Stimulated activated CD4-positive, alpha-beta T cell treated with anti-CD3 and anti-CD28 coated beads, Interleukin-2, amount 100 ng/mL, for 24 hours (primary cell): ENCODE data around the gene NCCRP1.

Experiments
- DNase-seq, 2 donors: peaks; one replicate each; pipeline ENCODE4 v3.0.0-alpha.2; 2020

The NCCRP1 gene, protein sequence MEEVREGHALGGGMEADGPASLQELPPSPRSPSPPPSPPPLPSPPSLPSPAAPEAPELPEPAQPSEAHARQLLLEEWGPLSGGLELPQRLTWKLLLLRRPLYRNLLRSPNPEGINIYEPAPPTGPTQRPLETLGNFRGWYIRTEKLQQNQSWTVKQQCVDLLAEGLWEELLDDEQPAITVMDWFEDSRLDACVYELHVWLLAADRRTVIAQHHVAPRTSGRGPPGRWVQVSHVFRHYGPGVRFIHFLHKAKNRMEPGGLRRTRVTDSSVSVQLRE

DNA sequence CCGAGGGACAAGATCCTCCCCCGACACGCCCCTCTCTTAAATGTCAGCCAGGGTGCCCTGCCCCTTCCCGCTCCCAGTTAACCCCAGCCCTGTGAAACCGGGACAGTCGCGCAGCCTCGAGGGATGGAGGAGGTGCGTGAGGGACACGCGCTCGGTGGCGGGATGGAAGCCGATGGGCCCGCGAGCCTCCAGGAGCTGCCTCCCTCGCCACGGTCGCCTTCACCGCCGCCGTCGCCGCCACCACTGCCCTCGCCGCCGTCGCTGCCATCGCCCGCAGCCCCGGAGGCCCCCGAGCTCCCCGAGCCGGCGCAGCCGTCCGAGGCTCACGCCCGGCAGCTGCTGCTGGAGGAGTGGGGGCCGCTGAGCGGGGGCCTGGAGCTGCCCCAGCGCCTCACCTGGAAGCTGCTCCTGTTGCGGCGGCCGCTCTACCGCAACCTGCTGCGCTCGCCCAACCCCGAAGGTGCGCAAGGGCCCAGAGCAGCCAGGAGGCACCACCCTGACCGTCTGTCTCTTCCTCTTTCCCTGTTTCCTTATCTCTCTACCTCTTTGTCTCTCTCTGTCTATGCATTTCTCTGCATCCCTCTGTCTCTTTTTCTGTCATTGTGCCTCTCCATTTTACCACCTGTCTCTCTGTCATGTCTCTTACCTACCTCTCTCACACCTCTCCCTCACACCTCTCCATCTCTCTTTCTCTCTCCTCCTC lies at the start of gene NCCRP1:
Gene NCCRP1 (plus strand): TSS at position 105 of the 703 bp plus-strand sequence. CDS start 19 bp downstream, at position 124.
- DNase-seq = no peak

DNA sequence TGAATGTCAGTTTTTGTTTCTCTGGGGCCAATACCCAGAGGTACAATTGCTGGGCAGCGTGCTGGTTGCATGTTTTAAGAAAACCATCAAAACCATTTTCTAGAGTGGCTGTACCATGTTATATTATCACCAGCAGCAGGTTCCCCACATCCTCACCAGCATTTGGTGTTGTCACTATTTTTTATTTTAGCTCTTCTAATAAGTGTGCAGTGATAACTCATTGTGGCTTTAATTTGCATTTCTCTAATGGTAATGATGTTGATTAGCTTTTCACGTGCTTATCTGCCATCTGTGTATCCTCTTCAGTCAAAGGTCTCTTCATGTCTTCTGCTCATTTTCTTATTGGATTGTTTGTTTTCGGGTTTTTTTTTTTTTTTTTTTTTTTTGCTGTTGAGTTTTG lies 49.3 kb upstream of the NCCRP1 start:
- no peak for DNase-seq

DNA sequence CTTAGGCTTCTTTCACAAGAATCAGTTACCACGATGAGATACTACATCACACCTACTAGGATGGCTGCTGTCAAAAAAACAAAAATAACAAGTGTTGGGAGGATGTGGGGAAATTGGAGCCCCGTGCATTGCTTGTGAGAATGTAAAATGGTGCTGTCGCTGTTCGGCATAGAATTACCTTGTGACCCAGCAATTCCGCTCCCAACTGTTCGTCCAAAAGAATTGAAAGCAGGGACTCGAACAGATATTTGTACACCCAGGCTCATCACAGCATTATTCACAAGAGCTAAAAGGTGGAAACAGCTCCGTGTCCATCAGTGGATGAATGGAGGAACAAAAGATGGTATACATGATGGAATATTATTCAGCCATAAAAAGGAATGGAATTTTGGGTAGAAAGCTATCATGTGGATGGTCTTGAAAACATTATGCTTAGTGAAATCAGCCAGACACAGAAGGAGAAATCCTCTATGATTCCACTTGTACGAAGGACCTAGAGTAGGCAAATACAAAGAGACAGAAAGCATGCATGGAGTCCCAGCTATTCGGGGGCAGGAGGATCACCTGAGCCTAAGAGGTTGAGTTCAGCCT lies 47.7 kb upstream of the NCCRP1 start:
- DNase-seq = no peak

DNA sequence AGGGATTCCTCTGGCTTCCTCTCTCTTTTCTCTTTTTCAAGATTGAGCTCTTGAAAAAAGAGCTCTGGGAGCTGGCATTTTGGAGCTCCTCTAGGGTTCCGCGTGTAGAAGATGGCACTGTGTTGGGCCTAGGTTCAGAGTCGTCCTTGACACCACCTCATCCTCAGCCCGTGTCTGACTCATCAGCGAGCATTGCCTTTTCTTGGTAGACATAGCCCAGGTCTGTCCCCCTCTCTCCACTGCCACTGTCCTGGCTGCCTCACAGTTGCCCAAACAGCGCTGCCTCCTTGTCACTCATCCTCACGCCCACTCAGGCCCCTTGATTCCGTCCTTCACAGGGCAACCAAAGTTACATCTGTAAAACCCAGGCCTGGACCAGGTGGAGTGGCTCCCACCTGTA lies 46.5 kb upstream of the NCCRP1 start:
- DNase-seq = no peak

DNA sequence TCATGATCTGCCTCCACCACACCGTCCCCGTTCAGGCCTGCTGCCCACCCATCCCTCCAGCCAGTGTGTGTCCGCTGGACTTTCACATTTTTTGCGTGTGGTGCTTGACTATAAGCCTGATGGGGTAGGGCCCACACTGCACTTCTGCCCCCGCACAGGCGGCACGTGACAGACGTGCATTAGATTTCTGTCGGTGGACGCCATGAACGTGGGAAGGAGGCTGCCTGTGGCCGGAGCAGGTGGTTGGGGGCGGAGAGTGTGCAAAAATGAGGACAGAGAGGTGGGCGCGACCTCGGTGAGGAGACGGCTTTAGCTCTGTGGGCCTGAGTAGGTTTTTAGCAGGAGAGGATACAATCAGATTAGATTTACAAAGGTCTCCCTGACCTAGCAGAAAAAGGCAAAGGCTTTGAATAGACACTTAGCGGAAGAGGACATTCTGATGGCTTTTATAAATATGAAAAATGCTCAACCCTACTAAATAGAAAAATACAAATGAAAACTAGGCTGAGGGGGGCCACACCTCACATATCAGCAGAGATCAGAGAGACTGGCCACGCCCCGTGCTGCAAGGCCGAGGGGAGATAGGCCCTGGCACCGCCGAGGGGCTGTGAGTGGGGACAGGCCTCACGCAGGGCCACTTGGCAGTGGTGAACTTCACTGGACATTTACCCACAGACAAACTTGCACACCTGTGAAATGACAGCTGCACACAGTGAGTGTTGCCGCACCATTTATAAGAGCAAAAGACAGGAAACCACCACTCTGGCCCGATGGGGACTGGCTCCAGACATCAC lies 45.8 kb upstream of the NCCRP1 start:
- no peak for DNase-seq

DNA sequence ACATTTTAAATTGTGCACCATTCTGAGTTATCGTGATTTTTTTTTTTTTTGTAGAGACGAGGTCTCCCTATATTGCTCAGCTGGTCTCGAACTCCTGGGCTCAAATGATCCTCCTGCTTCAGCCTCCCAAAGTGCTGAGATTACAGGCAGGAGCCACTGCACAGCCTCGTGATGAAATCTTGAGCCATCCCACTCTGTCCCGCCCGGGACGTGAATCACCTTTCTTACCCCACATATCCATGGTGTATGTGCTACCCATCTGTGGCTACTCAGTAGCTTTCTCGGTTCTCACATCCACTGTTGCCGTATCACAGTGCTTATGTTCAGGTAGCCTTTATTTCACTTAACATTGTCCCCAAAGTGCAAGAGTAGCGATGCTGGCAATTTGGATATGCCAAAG lies 44.7 kb upstream of the NCCRP1 start:
- no peak for DNase-seq

DNA sequence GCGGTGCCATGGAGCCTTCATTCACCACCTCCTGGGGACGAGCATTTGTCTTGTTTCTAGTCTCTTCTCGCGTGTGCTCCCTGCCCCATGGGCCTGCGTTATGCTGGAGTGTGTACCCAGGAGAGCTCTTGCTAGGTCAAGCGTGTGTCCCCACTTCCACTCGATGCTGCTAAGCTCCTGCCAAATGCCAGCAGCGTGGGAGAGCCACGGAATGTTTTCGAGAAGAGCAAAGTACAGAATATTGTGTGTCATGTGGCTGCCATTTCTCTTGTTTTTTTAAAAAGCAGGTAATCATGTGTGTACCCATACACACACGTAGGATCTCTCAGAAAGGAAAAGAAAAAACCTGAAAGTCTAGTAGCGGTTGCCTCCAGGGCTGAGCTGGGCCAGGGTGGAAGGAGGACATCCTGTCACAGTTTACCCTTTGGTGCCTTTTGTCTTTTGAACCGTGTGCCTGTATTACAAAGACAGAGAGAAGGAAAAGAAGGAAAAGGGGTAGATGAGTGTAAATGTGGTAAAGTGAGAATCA lies 42.6 kb upstream of the NCCRP1 start:
- no peak for DNase-seq

DNA sequence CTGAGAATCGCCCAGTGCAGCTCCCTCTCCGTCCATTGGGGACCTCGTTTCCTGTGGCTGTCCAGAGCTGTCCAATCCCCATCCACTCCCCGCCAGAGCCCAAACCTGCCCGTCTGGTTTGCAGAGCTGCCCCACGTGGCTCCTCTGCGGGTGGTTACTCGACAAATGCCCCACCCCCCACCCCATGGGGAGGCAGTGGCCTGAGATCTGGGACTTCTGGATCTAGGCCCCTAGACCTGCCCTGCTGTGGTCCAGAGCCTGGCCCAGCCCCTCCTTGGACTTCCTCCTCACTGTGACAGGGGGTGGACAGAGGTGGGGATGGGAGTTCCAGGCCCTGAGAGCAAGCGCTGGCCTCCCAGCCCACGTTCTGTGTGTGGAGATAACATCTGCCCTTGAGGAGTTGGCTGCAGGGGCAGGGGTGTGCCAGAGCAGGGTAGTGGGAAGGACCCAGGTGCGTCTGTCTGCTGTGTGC lies 42.1 kb upstream of the NCCRP1 start:
- DNase-seq = no peak

DNA sequence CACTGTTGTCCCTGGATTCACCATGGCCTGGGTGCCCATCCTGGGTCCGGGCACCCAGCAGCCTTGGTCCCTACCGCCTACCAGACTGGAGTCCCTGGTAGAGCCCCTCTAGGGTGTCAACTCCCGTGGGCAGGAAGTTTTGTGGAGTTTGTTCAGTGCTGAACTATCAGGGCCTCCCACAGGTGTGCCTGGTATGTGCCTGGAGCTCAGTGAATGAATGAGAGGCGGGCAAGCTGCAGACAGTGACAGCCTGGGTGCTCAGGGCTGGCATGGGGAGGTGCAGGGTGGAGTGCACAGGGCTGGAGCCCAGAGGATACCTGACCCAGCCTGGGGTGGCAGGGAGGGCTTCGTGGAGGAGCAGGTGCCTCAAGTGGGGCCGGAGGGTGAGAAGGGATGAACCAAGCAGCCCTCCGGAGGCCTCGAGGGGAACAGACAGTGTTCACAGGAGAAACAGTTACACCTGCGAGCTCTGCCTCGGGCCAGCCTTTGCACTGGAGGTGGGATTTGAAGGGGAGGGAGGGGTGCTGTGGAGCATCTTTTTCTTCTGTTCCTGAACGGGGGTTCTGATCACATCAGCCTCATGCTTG lies 41.6 kb upstream of the NCCRP1 start:
- no peak for DNase-seq

DNA sequence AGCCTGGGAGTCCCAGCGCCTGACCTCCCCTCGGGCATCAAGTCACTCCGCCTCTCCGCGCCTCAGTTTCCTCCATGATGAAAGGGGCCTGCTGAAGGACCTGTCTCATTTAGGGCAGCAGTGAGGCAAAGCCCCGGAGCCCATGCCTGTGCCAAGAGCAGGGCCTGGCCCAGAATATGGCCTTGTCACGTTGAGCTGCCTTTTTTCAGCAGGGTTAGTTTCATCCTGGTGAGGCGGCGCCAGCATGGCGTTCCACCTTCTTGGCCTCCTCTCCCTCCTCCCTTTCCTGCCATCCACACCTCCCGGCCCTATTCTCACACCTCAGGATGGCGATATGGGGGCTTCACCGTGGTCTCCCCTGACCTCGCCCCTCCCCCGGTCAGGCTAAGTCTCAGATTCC lies 41.0 kb upstream of the NCCRP1 start:
- DNase-seq = no peak

DNA sequence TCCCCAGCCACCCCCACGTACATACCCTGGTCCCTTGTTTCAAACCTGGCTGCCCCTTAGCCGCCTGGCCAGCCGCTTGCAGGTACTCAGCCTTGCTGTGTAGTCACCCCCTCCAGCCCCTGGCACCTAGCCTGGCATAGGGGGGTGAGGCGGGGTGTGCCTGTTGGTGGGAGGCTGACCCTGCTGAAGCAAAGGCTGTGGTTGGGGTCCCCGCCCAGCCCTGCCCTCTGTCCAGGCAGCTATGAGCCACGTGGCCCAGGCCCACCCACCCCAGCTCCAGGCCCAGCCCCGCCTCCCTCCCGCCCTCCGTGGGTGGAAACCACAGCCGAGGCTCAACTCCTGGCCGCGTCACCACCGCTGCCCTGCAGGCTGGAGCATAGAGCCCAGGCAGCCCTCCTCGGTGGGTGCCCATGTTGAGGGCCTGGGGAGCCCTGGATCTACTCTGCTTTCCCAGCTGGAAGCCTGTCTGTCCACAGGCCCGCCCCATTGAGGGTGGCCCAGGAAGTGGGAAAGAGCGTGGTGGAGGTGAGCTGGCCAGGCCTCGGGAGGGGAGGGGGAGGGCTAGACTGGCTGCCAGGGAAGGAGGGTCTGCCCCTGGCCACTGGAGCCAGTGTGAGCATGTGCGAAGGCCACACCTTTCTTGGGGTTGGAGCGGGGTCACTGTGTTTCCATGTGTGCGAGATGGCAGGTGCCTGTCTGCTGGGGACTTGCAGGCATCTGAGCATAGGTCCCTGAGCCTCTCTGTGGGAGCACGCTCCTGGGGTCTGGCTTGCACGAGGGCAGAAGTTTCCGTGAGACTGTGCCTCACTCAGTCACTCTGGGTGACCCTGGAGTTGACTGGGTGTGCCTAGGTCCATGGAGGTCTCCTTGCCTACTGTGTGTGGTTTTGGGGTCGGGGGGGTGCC lies 40.2 kb upstream of the NCCRP1 start:
- DNase-seq = peak in 1 of 2 donors; percentile 19

DNA sequence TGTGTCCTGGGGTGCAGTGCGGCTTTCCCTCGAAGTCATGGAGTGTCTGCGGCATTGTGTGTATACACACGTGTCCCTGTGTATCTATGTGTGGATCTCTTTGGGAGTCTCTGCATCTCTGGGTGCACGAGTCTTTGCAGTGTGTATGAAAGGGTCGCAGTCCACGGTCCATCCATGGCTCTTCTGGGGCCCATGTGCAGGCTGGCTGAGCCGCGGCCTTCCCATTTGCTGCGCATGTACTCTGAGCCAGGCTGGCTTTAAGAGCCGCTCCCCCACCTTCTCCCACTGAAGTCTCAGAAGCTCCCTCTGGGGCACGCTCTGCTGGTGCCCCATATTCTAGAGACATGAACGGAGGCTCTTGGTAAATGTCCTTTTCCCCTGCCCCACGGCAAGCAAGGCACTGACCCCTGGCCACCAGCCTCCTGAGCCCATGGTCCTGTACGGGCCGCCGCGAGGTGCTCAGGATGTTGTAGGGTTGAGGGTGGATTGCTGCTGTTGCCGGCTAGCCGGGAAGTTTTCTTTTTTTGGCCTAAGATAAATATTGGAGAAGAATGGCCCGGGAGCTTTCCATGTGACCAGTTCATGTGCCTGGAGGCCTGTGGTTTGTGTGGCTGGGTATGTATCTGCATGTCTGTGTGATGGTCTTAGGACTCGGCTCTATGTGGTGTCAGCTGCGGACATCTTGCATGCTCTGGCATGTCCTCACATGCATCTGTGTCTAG lies 39.3 kb upstream of the NCCRP1 start:
- no peak for DNase-seq

DNA sequence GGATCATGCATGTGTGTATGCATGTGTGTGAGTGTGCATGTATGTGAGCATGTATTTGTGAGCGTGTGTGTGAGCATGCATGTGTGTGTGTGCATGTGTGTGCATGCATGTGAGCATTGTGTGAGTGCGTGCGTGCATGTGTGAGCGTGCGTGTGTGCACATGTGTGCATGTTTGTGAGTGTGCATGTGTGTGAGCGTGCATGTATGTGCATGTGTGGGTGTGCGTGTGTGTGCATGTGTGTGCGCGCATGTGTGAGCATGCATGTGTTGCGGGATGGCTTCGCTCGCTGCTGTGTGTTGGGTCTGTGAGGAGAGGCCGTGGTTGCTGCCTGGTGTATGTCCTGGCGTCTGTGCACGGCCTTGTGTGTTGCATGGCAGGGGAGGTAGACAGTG lies 38.8 kb upstream of the NCCRP1 start:
- DNase-seq = no peak

DNA sequence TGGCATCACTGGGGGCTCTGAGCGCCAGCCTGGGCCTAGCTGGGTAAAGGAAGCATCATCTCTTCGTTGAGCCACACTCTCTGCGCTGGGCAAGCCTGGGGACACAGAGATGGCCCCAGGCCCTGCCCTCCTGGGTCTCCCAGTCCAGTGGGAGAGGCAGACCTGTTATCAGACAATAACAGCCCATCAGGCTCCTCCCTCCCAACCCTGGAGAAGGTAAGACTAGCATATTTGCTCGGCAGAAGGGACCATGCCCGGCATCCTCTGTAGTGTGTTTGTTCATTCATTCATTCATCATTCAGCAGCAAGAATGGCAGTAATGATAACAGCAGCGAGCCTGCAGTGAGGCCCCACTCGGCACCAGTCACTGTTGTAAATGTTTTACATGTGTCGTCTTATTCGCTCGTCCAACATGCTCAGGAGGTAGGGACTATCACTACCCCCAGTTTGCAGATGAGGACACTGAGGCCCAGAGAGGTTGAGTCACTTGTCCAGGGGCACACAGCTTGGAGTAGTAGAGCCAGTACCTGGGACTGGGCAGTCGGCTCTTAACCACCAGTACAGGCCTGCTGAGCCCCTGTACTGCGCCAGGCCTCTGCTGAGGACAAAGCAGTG lies 38.0 kb upstream of the NCCRP1 start:
- DNase-seq = no peak

DNA sequence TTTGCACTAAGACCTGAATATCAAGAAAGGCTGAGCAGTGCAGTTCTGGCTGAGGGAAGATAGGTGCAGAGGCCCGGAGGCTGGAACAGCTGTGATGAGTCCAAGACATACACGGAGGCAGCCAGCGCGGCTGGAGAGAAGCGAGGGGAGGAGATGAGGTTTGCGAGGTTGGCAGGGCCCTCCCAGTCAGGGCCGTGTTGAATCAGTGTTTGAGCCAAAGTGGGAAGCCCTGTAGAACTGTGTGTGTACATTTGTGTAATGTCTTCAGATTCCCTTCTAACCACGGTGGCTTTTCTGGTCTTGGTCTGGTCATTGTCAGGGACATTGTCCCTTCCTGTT lies 36.3 kb upstream of the NCCRP1 start:
- DNase-seq = no peak

DNA sequence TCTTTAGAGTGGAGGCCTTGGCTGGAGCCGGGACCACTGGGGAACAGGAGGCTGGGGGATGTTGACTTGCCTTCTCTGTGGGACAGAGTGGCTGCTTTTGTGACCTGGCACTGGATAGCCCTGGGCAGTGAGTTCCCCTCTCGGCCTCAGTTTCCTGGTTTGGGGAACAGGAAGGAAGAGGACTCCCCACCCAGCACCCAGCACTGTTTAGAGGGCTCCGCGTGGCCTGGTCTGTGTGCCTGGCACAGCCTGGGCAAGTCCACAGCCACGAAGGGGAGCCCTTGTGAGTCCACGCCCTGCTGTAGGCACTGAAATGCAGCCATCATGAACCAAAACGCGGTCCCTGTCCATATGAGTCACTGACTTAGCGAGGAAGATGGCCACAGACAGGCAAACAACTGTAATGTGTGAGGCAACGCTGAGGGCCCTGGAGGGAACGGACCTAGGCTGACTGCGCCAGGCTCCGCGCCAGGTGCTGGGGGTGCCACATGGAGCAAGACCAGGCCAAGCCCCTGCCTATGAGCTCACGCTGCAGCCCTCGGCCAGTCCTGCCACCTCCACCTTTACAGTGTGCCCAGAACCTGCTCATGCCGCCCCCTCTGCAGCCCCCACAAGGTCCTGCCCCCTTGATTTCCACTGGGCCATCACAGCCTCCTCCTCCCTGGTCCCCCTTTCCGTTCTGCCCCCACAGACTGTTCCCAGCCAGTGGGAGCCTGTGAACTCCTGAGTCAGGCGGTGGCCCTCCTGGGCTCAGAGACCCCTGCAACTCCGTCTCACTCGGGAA lies 35.7 kb upstream of the NCCRP1 start:
- DNase-seq = no peak

DNA sequence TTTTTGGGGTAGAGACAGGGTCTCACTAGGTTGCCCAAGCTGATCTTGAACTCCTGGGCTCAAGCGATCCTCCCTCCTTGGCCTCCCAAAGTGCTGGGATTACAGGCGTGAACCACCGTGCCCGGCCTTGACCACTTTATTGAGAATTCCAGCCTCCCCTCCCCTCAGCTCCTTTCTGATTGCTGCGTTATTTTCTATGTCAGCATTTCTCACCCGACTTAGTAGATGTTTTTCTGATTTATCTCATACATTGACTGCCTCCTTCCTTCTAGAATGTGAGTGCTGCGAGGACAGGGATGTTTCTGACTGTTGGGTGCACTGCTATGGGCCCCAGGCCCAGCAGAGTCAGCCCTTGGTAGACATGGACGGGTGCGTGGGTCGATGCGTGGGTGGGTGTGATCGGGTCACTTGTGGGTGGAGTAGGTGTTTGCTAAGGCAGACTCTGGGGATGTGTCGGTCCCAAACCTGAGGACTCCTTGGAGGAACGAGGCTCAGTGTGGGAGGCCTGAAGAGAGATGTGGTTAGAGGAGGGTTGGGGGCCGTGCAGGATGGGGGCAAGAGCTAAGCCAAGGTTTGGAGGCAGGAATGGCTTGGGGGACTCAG lies 34.2 kb upstream of the NCCRP1 start:
- no peak for DNase-seq

DNA sequence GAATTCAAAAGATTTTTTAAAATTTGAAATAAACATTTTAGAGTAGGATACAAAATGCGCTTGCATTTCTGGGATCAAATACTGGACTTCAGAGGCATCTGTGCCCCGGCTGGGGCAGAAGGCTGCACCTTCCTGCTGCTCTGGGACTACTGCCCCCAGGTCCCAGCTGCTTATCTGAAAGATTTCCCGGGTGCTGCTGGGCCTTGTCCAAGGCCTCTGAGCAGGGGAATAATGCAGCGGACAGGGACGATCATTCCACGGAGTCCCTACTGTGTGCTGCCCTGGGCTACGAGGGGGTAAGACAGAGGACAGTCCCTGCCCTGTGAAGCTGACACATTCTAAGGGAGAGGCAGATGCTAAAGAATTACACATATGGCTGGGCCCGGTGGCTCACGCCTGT lies 33.1 kb upstream of the NCCRP1 start:
- no peak for DNase-seq

DNA sequence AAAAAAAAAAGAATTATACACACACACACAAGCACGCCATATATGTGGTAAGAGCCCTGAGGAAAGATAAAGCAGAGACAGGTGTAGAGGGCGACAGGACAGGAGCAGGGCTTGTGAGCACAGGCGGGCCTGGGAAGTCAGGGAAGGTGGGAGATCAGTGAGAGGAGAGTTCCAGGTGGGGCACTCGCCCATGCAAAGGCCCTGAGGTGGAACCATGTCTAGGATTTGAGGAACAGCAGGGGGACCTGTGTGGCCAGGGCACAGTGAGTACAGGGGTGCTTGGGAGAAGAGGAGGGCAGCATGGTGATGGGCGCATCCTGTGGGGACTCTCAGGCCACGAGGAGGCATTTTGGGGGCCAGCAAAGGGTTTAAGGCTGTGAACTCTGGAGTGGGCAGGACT lies 32.5 kb upstream of the NCCRP1 start:
- no peak for DNase-seq
